Hematopoietic multipotent progenitor cell (in vitro differentiated cells): ENCODE measurements around the gene ATP11B. TPM values are rescaled to one million over a fixed set of nuclear protein-coding genes. Genes with fewer than 3 reads are reported as not detected.
A peak's percentile ranks its signal among the peaks of the same experiment; 100 is the strongest.

Experiments used
- DNase-seq, 3 donors: peaks; one replicate each; pipeline ENCODE4 v3.0.0-alpha.2; 2011 to 2015; ENCODE audit warnings: low read depth in 2 of 3, low spot score in 2 of 3
- total RNA-seq: library from RNA; depleted of rRNA; stranded (reverse); fragments of >200 nt; gene quantifications from one replicate; pipeline ENCODE4 v1.2.3, GENCODE V29; 2012

ATP11B gene
- total RNA-seq, 1 donor, result 21.8 TPM

- DNase-seq, result no peak
Measured at GRCh38 chr3:182906036-182906435, 112.7 kb downstream of the ATP11B start.

DNA sequence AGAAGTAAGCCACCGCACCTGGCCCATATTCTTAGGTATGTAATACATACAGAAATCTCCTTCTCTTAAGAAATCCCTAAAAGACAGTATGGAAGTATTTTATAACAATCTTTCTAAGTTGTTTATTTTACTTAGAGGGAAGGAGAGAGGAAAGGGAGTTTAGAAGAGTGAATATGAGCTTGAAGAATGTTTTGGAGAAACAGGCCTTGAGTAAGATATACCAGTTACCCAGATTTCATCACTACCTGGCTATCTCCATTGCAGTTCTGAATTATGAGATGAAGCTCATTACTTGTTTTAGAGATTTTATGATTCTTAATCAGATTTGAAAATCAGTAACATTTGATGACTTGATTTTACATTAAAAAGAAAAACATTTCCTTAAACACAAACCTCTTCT lies 115.2 kb downstream of the ATP11B start:
- no peak for DNase-seq

DNA sequence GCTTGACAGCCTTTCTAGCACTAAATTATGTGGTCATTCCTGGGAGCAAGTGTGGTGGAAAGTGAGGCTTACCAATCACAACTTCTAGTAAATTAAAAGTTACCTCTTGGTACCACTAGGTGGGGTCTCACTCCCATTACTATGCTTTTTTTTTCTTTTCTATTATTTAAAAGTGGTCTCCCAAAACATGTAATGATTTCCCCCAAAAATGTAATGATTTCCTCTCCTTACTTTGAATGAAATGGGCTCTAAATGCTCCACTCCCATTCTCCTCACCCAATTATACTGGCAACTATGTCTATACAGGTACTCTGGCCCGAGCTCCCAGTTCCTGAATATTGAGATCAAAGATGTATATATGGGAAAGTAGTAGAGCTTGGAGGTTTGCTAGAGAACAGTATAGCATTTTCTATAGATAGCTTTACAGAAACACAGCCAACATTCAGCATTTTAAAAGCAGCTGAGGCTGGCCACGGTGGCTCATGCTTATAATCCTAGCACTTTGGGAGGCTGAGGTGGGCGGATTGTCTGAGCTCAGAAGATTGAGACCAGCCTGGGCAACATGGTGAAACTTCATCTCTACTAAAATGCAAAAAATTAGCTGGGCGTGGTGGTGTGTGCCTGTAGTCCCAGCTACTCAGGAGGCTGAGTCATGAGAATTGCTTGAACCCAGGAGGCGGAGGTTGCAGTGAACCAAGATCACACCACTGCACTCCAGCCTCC lies 116.2 kb downstream of the ATP11B start:
- peak in 1 of 3 donors; percentile 51 for DNase-seq

GRCh38 chr3:182910936-182911781 lies 117.9 kb downstream of the ATP11B start:
- DNase-seq, result no peak

GRCh38 chr3:182911782-182912111 lies 118.4 kb downstream of the ATP11B start:
- DNase-seq, result no peak

DNA sequence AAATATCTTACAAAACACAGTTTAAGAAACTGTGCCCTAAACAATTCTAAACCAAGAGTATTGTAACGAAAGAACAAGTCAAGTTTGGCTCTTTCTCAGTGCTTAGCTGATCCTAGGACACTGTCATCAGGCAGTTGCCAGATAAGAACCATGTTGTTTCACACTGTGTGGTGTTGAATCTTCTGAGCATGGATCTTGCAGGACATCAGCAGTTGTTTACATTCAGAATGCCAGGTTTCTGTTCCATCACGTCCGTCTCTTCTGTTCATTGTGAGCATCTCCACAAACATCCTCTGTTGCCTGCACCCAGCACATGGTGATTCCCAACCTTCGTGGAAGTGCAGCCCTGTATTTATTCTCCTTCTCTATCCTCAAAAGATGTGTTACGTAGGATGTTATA lies 119.2 kb downstream of the ATP11B start:
- no peak for DNase-seq

GRCh38 chr3:182913889-182914288 lies 120.6 kb downstream of the ATP11B start:
- peak in 2 of 3 donors; percentile 23 to 84 for DNase-seq

GRCh38 chr3:182914341-182914740 lies 121.0 kb downstream of the ATP11B start:
- no peak for DNase-seq

GRCh38 chr3:182917134-182917533 lies 123.8 kb downstream of the ATP11B start:
- DNase-seq, result no peak

DNA sequence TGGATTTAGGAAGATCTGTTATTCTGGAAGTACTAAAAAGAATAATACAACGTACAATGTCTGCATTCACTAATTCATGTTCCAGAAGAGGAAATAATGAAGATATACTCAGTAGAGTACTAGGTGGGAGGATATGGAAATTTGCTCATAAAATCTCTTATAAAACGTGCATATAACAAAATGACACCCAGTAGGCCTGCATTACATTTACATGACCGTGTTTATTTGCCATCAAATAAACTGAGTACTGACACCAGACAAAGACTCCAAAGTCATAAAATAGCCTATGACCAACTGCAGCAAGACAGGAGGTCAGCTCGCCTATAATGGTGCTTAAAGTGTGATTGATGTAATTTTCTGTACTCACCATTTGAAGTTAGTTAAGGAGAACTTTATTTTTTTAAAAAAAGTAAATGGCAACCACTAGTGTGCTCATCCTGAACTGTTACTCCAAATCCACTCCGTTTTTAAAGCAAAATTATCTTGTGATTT lies 126.6 kb downstream of the ATP11B start:
- no peak for DNase-seq

- peak in 1 of 3 donors; percentile 4 for DNase-seq
Measured at GRCh38 chr3:182920515-182921084, 127.3 kb downstream of the ATP11B start.

DNA sequence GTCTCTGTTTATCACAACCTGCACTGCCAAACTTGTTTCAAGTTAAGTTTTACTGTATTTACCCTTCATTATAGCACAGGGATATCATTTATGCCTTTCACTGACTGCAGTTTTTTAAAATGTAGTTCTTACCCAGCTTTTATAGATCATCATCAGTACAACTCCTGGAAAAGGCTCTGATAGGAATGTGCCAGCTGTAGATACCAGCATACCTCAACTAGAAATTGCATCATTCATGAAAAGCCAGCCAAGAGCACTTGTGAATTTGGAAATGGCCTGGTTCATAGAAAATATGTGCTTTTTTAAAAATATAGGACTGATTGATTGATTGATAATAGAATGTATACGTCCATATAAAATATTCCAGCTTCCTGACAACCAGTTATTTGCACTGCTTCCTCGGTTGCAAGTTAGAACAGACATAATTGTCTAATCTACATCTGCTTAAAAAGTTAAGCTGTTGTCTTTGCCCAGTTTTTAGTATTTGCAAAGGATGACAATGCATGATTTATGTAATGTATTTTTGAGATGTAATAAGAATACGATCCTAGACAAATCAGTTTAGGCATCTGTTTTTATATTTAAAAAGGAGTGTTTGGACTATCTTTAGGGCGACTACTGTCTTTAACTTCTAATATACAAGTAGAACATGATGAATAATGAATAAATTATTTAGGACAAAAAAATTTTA lies 128.5 kb downstream of the ATP11B start:
- no peak for DNase-seq

DNA sequence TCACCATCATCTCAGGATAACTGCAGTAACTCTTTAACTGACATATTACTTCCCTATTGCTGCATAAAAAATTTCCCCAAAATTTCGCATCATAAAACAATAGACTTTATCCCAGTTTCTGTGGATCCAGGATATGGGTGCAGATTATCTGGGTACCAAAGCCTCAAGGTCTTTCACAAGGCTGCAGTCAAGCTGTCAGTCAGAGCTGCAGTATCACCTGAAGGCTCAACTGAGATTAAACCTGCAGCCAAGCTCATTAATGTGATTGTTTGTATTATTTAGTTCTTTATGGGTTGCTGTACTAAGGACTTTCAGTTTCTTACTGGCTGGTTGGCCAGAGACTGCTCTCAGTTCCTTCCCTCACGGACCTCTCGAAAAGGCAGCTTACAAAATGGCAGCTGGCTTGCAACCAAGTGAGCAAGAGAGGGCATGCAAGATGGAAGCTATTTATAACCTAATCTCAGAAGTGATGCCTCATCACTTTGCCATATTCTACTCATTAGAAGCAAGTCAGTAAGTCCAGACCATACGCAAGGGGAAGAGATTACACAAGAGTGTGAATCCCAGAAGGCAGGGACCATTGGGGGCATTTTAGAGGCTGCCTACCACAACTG lies 132.1 kb downstream of the ATP11B start:
- DNase-seq, result no peak

GRCh38 chr3:182925944-182926337 lies 132.6 kb downstream of the ATP11B start:
- no peak for DNase-seq

GRCh38 chr3:182935803-182936202 lies 142.5 kb downstream of the ATP11B start:
- DNase-seq, result no peak

DNA sequence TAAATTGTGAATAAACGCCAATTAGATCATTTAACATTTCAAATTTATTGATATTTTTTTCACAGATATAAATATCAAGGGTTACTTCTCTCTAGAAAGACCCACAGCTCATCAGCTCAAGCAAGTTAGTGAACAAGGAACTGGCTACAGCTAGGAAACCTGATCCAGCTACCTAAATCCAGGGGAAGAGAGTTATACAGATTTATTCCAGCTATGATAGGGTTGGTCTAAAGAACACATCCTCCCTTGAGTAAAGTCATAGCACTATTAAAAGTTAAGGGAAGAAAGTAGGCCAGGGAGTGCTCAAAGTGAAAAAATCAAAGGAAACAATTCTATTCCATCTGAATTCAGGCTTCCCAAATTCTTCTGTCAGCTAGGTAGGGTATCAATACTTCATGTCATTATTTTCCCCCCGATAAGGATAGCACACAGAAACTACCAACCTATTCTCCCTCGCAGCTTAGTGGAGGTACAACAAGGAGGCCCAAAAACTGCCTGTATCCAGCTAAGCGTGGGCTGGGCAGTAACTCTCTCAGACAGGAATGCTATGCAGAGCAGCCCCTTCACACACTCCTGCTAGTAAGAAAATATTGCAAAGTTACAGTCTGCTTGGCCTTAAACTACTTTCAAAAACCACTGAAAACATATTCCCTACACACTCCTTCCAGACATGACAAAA lies 143.1 kb downstream of the ATP11B start:
- DNase-seq, result no peak

DNA sequence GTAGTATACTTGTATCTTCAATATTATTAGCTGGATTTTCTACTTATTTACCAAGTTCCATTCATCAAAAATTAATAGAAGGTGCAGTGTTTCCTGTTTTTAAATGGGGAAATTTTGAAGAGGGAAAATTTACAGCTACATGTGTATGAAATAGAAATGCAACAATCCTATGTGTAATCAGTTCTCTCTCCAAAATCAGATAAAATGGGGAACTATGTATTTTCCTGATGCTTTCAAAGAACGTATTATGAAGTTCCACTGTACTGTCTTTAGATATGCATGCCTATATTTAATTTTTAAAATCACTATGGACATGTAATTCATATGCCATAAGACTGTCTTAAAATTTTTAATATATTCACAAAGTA lies 143.6 kb downstream of the ATP11B start:
- DNase-seq, result no peak

GRCh38 chr3:182937293-182938051 lies 144.2 kb downstream of the ATP11B start:
- peak in 2 of 3 donors; percentile 53 to 73 for DNase-seq

- DNase-seq, result no peak
Measured at GRCh38 chr3:182940266-182940808, 147.0 kb downstream of the ATP11B start.
